Measurements from ENCODE around the gene AKR1E2. TPM values are rescaled to one million over a fixed set of nuclear protein-coding genes. Genes with fewer than 3 reads are reported as not detected.
"Not testable (repeated sequence)": the region's sequence is repeated elsewhere in the genome, so short reads cannot be mapped to it uniquely, and the experiment has no call there.

The AKR1E2 gene
- total RNA-seq, 1 donor from 2014 or later, result 3.4 TPM

GRCh38 chr10:4813023-4813422 lies 13.0 kb upstream of the AKR1E2 start:
- no peak for DNase-seq (ENCODE audit: low read depth, low spot score)

- no peak for DNase-seq (ENCODE audit: low read depth, low spot score)
These were observed 12.5 kb upstream of the AKR1E2 start for GRCh38 chr10:4813496-4813895.

GRCh38 chr10:4815646-4816180 lies 10.3 kb upstream of the AKR1E2 start:
- not testable (repeated sequence) for DNase-seq (ENCODE audit: low read depth, low spot score)

DNA sequence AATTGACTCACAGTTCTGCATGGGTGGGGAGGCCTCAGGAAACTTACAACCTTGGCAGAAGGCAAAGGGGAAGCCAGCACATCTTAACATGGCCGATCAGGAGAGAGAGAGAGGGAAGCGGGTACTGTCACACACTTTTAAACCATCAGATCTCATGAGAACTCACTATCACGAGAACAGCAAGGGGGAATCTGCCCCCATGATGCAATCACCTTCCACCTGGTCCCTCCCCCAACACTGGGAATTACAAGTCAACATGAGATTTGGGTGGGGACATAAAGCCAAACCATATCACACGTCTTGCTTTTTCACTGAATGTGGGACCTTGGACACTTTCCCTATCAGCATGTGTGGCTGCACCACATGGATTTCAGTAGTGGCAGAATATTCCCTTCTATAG lies 9.0 kb upstream of the AKR1E2 start:
- DNase-seq (ENCODE audit: low read depth, low spot score), result no peak

DNA sequence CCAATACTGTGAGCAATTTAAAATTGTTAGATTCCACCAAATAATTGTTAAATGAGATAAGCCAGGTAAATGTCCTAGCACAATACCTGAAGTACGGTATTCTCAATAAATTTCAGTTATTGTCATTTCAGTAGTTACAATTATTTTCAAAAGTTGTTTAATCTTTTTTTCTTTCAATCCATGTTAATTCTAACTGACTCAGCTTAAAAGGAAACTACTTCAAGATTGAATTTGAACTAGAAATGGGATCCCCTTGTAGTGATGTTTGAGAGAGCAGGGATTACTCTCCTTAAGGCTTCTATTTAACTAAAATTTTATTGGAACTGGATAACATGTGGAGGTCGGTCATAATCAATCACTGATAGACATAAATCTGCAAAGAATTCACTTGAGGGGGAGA lies 6.9 kb upstream of the AKR1E2 start:
- DNase-seq (ENCODE audit: low read depth, low spot score), result no peak

- no peak for DNase-seq (ENCODE audit: low read depth, low spot score)
These were observed 6.3 kb upstream of the AKR1E2 start for GRCh38 chr10:4819707-4820106.

DNA sequence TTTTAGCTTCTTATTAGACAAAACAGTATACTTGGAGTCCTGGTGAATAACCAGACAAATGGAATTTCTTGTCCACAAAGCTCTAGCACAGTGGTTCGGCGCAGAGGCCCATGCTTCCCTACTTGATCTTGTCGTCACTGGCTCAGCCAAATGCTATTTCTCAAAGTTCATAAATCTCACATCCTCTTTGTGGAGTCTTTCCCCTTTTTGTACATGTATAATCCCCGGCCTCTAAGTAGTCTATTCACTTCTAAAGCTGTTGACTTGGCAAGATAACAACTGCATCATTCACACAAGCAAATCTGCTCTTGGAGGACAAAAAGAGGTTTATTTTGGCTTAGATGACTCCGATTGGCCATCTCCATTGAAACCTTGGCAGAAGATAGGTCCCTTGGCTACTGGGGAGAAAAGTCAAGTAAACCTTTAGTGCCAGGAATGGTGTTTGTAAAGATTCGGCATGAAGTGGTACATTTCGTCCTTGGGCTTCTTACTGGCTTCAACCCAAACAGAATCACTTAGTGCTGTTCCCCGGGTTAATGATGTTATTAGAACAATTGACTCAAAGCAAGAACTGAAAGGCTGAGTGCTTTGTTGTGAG lies 5.1 kb upstream of the AKR1E2 start:
- DNase-seq (ENCODE audit: low read depth, low spot score), result no peak

- no peak for DNase-seq (ENCODE audit: low read depth, low spot score)
These were observed 3.8 kb upstream of the AKR1E2 start for GRCh38 chr10:4822208-4822607.

- no peak for DNase-seq (ENCODE audit: low read depth, low spot score)
These were observed 1.2 kb upstream of the AKR1E2 start for GRCh38 chr10:4824791-4825310.

DNA sequence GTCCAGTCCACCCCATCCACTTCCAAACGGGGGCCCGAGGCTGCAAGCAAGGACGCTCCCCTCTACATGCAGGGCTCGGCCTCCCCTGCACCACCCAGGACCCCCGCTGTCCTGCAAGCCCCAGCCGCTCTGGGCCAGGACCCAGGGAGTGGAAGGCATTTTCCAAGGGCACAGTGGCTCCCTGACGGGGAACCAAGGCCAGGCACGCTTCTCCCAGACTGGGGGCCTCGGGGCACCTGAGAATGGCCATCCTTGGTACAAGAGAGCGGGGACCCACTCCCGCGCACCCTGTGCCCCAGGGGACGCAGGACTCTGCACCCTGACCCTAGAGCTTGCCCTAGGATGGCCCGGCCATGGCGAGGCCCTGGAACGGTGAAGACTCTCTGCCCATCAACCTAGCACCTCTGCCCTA lies 545 bp upstream of the AKR1E2 start:
- no peak for DNase-seq (ENCODE audit: low read depth, low spot score)

DNA sequence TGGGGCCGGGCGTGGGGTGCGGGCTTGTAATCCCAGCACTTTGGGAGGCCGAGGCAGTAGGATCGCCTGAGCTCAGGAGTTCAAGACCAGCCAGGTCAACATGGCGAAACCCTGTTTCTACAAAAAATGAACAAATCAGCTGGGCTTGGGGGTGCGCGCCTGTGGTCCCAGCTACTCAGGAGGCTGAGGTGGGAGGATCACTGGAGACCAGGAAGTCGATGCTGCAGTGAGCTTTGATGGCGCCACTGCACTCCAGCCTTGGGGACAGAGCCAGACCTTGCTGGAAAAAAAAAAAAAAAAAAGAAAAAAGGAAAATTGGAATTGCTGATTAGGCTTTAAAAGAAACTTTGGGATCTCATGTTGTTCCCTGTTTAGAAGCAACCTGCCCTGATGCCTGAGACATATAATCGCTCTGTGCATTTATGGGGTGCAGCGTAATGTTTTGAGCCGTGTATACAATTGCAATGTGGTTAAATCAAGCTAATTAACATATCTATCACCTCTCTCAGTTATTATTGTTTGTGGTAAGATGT lies 851 bp downstream of the AKR1E2 start:
- no peak for DNase-seq (ENCODE audit: low read depth, low spot score)

DNA sequence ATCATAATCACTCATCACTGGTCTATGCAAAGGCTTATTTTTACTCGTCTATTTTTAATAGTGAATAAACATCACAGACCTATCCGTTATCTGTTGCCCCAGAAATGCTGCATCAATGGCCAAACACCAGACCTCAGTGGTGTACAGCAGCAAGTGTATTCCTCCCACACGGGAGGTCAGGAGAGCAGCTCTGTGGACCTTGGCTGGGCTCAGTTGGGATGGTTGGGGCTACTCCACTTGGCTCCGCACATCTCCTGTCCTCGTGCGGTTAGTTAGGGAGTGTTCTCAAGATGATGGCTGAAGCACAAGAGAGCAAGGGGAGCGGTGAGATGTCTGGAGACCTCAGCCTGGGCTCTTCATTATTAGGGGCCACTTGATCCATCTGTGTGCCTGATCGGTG lies 2.0 kb downstream of the AKR1E2 start:
- no peak for DNase-seq (ENCODE audit: low read depth, low spot score)

GRCh38 chr10:4830551-4830950 lies 4.5 kb downstream of the AKR1E2 start:
- DNase-seq (ENCODE audit: low read depth, low spot score), result no peak

DNA sequence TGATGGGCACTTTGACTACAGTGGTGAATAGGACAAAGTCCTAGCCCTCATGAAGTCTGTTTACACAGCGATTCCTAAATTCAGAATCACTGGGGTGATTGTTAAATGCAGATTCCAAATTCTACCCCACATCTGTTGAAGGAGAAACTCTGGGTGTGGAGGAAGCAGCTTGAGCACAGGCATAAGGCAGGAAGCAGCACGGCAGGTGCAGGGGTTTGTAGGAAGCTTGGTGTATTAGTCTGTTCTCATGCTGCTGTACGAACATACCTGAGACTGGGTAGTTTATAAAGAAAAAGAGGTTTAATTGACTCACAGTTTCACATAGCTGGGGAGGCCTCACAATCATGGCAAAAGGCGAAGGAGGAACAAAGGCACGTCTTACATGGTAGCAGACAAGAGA lies 5.1 kb downstream of the AKR1E2 start:
- no peak for DNase-seq (ENCODE audit: low read depth, low spot score)

DNA sequence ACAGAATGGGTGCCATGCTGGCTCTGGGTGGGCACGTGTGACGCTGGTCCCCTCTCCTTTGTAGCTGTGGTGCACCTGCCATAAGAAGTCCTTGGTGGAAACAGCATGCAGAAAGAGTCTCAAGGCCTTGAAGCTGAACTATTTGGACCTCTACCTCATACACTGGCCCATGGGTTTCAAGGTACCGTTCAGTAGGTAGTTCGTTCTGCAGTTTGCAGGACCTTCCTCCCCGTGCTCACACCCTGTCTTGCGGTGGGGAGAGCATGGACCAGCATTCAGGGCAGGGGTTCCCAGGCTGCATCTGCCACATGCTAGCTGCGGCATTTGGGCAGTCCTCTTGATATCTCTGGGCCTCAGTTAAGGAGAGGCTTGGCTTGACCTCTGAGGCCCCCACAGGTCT lies 7.3 kb downstream of the AKR1E2 start:
- DNase-seq (ENCODE audit: low read depth, low spot score), result no peak

DNA sequence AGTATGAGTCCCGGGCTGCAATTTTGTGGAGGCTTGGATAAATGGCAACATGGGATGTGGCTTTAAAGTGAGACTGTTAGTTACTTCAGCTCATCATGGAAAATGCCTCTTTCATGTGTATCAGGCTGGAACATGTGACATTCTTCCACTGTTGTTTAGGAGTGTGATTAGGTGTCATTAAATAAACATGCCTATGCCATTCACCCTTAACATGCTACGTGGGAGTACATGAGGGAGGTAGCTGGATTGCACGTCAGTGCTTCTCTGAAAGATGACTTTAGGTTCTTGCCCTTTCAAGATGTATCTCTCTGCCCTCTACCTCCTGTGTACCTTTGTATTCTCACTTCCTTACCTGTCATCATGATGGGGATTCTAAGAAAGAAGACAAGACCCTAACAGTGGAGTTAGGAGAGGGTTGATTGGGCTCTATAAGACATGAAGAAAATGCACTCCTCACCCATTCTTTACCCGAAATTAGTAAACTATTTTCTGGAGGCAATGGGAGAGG lies 8.9 kb downstream of the AKR1E2 start:
- DNase-seq (ENCODE audit: low read depth, low spot score), result no peak

DNA sequence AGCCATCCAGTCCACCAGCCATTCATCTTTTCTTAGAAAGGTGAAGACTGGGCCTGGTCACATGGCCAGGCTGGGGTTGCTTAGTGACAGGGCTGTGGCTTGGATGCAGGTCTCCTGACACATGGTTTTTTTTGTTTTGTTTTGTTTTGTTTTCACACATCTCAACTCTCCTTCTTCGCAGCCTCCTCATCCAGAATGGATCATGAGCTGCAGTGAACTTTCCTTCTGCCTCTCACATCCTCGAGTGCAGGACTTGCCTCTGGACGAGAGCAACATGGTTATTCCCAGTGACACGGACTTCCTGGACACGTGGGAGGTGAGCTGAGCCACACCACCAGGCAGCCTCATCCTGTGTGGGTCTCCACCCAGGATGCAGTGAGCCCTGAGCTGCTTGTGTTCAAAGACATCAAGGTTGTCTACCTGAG lies 9.5 kb downstream of the AKR1E2 start:
- no peak for DNase-seq (ENCODE audit: low read depth, low spot score)

DNA sequence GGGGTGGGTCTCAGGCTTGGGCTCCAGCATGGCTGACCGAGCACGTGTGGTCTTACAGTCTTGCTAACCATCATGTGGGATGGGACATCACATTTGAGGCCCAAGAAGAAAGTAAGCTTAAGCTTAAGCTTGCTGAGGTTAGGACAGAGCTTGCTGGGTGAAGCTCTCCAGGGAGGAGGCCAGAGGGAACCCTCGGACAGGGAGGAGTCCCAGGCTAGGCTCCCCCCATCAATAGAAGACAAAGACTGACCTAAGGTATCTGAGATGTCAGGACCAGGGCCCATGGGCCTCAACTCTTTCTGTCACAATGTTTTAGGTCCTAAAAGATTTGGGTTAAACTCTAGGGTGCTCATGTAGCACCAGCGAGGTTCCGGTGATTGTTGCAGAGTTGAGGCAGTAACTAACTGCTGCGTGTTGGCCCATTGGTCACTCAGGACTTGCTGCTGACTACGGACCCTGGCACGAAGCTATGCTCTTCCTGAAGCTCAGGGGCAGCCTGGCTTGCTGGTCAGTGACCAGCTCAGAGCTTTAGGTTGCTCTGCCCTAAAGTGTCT lies 10.5 kb downstream of the AKR1E2 start:
- DNase-seq (ENCODE audit: low read depth, low spot score), result no peak

- DNase-seq (ENCODE audit: low read depth, low spot score), result no peak
These were observed 11.5 kb downstream of the AKR1E2 start for GRCh38 chr10:4837551-4837950.

- no peak for DNase-seq (ENCODE audit: low read depth, low spot score)
These were observed 12.7 kb downstream of the AKR1E2 start for GRCh38 chr10:4838743-4839142.

DNA sequence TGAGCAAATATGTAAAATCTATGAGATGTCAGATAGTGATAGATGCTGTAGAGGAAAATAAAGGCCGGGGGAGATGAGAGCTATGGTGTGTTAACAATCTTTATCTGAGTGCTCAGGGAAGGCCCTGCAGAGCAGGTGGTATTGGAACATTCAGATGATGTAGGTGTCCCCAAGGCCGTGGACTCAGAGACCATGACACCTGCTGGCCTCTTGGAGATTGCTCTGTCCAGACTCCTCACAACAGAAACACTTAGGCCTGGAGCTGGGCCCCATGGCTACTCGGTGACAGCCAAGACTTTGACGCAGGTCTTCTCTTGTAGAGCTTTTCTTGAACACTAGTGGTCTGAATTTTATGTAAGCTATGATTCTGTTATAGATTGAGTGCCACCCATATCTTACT lies 13.3 kb downstream of the AKR1E2 start:
- no peak for DNase-seq (ENCODE audit: low read depth, low spot score)

- no peak for DNase-seq (ENCODE audit: low read depth, low spot score)
These were observed 14.1 kb downstream of the AKR1E2 start for GRCh38 chr10:4840151-4840550.
